OCI-LY3 (cell line): Measurements from ENCODE around the gene GALNT10.

Experiments
- H2AFZ ChIP-seq: fragments of 200-600, 300-600 bp; shearing (Covaris generic); 2 replicates; pipeline ENCODE4 v1.6.0; 2014; ENCODE audit warnings: antibody characterized with exemption, low read depth, low read length
- H3K27ac ChIP-seq: fragments of 200-600, 300-600 bp; sonication (generic); 2 replicates; pipeline ENCODE4 v1.5.1; 2014; ENCODE audit warnings: mild to moderate bottlenecking, low read length, moderate library complexity, mixed read lengths
- H3K27me3 ChIP-seq: fragments of 200-600, 300-600 bp; sonication (generic); 2 replicates; pipeline ENCODE4 v1.6.1; 2014; ENCODE audit warnings: low read depth, low read length, mixed read lengths
- H3K36me3 ChIP-seq: fragments of 200-600, 300-600 bp; sonication (generic); replicated peaks from 2 replicates; pipeline ENCODE3; 2014; ENCODE audit warnings: low read depth, low read length, mixed read lengths
- H3K4me1 ChIP-seq: fragments of 300-600, 200-600 bp; sonication (generic); 2 replicates; pipeline ENCODE4 v1.6.1; 2014; ENCODE audit warnings: low read length, mixed read lengths
- H3K4me2 ChIP-seq: fragments of 200-600, 300-600 bp; sonication (generic); 2 replicates; pipeline ENCODE4 v1.6.1; 2014; ENCODE audit warnings: low read length, mixed read lengths
- H3K4me3 ChIP-seq: fragments of 300-600, 200-600 bp; sonication (generic); 2 replicates; pipeline ENCODE4 v1.5.1; 2014; ENCODE audit warnings: antibody characterized with exemption, mild to moderate bottlenecking, low read length, moderate library complexity
- H3K79me2 ChIP-seq: fragments of 300-600, 200-600 bp; shearing (Covaris generic); 2 replicates; pipeline ENCODE4 v1.6.1; 2014; ENCODE audit warnings: mild to moderate bottlenecking, low read length, mixed read lengths
- H3K9ac ChIP-seq: fragments of 300-600, 200-600 bp; shearing (Covaris generic); 2 replicates; pipeline ENCODE4 v1.6.0; 2014; ENCODE audit warnings: mild to moderate bottlenecking, low read length, moderate library complexity
- H3K9me3 ChIP-seq: fragments of 200-600, 300-600 bp; shearing (Covaris generic); 2 replicates; pipeline ENCODE4 v1.6.1; 2014; ENCODE audit warnings: low read length, mixed read lengths; ENCODE audit not compliant: insufficient read depth
- H4K20me1 ChIP-seq: fragments of 200-600, 300-600 bp; sonication (generic); 2 replicates; pipeline ENCODE4 v1.6.1; 2016; ENCODE audit warnings: low read length, mixed read lengths; ENCODE audit not compliant: insufficient read depth
- EZH2phosphoT487 ChIP-seq: fragments of 200-600 bp; shearing (Covaris generic); IDR thresholded peaks from 2 replicates; pipeline ENCODE4 v1.6.1; 2018; ENCODE audit warnings: antibody characterized with exemption, mixed run types, low read depth
- TF ChIP-seq, protein P1 (sequence below): fragments of 200-600, 300-600 bp; sonication (generic); IDR thresholded peaks from 2 replicates; pipeline ENCODE4 v1.5.1; 2014; ENCODE audit warnings: antibody characterized with exemption, low read length, low read depth

Gene GALNT10

DNA sequence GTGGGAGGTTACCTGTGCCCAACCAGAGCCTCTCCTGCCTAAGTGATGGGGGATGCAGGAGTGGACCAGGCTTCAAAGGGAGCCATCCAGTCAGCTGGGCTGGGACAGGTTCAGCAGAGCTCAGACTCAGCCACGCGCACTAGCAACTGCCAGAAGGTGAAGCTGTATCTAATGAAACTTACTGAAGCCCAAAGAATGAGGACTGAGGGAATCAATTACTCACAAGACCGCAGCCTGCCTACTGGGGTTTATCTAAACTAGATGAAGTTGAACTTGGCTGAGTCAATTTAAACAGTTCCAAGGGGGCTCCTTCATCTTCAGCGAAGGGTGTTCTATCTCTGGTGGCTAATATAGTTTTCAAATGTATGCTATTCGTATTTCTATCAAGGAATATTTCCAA lies 276.1 kb downstream of the GALNT10 start:
- Histone ChIP-seq H3K36me3 (no peaks in the 10 kb centered on the region), H4K20me1 (no peaks in the 10 kb centered on the region), H3K4me1 (peaks cover 30% of the 10 kb centered on the region), H3K27ac (no peak overlapping the region), H3K4me2 (no peak overlapping the region), H2AFZ (no peak overlapping the region), H3K9me3 (no peaks in the 10 kb centered on the region), H3K9ac (no peak overlapping the region), H3K4me3 (no peak overlapping the region), H3K79me2 (no peaks in the 10 kb centered on the region), H3K27me3 (peaks cover 3% of the 10 kb centered on the region; the same call in 1 of the 2 replicates)
- TF ChIP-seq EZH2phosphoT487: no peak
- TF ChIP-seq, protein P1, sequence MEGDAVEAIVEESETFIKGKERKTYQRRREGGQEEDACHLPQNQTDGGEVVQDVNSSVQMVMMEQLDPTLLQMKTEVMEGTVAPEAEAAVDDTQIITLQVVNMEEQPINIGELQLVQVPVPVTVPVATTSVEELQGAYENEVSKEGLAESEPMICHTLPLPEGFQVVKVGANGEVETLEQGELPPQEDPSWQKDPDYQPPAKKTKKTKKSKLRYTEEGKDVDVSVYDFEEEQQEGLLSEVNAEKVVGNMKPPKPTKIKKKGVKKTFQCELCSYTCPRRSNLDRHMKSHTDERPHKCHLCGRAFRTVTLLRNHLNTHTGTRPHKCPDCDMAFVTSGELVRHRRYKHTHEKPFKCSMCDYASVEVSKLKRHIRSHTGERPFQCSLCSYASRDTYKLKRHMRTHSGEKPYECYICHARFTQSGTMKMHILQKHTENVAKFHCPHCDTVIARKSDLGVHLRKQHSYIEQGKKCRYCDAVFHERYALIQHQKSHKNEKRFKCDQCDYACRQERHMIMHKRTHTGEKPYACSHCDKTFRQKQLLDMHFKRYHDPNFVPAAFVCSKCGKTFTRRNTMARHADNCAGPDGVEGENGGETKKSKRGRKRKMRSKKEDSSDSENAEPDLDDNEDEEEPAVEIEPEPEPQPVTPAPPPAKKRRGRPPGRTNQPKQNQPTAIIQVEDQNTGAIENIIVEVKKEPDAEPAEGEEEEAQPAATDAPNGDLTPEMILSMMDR: no peak

DNA sequence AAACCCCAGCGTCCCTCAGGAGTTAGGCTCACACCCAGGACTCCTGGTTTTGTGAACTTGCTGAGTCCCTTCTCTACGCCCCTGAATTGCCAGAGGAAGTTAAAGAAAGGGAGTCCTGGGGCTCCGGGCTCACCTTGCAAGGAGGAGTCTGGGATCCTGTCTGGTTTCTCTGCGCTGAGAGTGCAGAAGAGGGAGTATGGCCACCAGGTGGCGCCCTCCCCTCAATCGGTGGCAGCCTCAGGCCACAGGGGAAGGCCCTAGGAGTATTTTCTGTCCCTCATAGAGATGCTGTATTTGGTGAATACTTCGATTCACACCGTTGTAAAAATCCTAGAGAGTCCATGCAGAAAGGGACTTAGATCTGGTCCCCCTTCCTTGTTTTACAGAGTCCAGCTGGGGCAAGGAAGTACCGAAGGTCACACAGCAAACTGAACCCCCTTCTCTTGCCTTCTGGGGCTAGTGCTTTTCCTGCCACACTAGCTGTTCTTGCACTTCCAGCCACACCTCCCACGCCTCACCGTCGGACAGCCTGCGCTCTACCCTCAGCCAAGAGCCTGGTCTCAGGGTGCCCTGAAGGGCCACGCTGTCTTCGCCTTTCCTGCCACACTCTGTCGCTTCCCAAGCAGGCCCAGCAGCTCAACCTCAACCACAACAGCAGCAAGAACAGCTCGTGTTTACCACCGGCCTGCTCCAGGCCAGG lies 277.3 kb downstream of the GALNT10 start:
- TF ChIP-seq, protein P1: peak; percentile 89
- no peak for TF ChIP-seq EZH2phosphoT487
- H3K4me2 ChIP-seq: peak overlapping the region; percentile 78
- peaks cover 3% of the 10 kb centered on the region; the same call in 1 of the 2 replicates for H3K27me3 ChIP-seq
- H3K4me3 ChIP-seq: peak overlapping the region; percentile 45
- H4K20me1 ChIP-seq: no peaks in the 10 kb centered on the region
- peak overlapping the region; percentile 77 for H2AFZ ChIP-seq
- peaks cover 30% of the 10 kb centered on the region for H3K4me1 ChIP-seq
- H3K36me3 ChIP-seq: no peaks in the 10 kb centered on the region
- peak overlapping the region; percentile 40; the same call in 1 of the 2 replicates for H3K27ac ChIP-seq
- peak overlapping the region; percentile 39; the same call in 1 of the 2 replicates for H3K9ac ChIP-seq
- no peaks in the 10 kb centered on the region for H3K79me2 ChIP-seq
- no peaks in the 10 kb centered on the region for H3K9me3 ChIP-seq

DNA sequence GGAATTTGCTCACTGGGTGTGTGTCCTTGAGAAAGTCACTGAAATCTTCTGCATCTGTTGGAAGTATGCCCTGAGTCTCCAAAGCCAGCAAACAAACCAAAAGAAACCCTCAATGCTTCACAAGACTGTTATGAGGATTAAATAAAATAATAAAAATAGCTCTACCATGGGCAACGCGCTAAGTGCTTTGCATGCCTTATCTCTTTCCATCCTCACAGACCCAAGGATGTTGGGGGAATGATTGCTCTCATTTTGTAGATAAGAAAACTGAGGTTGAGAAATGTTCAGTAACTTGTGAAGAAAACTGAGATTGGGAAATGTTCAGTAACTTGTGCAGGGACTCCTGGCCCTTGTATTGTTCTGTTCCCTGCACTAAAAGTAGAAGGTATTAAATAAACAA lies 279.6 kb downstream of the GALNT10 start:
- no peak overlapping the region for H3K27ac ChIP-seq
- H3K9ac ChIP-seq: no peak overlapping the region
- no peak overlapping the region for H2AFZ ChIP-seq
- H3K4me1 ChIP-seq: peaks cover 30% of the 10 kb centered on the region
- H4K20me1 ChIP-seq: no peaks in the 10 kb centered on the region
- TF ChIP-seq, protein P1: no peak
- TF ChIP-seq EZH2phosphoT487: no peak
- no peak overlapping the region for H3K4me2 ChIP-seq
- H3K9me3 ChIP-seq: no peaks in the 10 kb centered on the region
- H3K4me3 ChIP-seq: no peak overlapping the region
- peaks cover 3% of the 10 kb centered on the region; the same call in 1 of the 2 replicates for H3K27me3 ChIP-seq
- H3K79me2 ChIP-seq: no peaks in the 10 kb centered on the region
- no peaks in the 10 kb centered on the region for H3K36me3 ChIP-seq
